Stimulated activated CD8-positive, alpha-beta memory T cell treated with anti-CD3 and anti-CD28 coated beads, Interleukin-4, amount 100 ng/mL, for 1 hour (primary cell): ENCODE results near the gene SMCO2.

Experiments
- DNase-seq, 2 donors: peaks; one replicate each; pipeline ENCODE4 v3.0.0-alpha.2; 2020; ENCODE audit warnings: low read depth in 2 of 2, low spot score in 1 of 2

The SMCO2 gene

DNA sequence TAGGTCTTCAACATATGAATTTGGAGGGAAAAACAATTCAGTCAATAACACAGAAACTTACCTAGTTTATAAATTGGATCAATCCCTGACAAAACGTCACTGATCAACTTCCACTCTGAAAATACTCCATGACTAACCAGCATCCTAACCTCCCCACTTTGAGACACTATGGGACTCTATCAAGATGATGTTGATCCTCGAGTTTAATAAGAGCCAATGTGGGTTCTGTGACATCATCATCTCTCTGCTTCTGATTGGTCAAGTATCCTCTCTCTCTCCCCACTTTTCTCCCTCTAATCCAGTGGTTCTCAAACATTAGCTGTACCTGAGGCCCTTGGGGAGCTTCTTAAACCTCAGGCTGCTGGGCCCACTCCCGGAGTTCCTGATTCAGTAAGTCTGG, at the start of gene SMCO2:
SMCO2 (plus strand) TSS at position 301 of the 400 bp plus-strand sequence. CDS start 23,896 bp downstream, outside the sequence.
- no peak for DNase-seq

DNA sequence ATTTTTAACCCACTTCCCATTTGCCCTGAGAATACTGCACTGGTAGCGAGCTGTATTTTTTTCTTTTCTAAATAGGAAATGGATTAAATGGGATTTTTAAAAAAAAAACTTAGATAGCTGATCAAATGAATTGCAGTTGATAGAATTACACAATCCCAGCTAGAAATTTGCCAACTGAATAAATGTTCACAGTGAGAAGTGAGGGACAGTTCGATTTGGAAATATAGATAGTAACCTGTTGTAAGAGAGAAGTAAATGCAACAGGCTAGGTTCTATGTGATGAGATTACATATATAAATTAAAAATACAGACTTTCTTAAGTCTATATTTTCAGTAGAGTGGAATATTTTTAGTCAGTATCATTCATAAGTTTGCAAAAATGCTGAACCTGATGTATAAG, 48.1 kb upstream of the SMCO2 start:
- DNase-seq, result no peak

DNA sequence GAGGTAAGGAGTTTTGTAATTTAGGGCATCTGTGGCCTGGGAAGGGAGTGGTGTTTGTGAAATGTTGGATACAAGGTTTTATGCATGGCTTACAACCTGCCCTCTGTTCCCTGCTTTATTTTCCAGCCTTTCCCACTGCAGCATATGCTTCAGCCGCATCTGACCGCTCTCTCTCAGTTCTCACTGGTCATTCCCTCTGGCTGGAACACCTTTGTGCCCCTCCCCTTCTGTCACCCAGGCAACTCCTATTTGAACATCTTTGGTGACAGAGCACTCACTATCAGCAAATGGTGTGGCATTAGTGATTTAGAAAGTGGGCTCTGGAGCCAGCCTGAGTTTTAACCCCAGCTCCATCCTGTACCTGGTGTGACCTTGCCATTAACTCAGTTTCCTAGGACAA, 47.5 kb upstream of the SMCO2 start:
- no peak for DNase-seq

DNA sequence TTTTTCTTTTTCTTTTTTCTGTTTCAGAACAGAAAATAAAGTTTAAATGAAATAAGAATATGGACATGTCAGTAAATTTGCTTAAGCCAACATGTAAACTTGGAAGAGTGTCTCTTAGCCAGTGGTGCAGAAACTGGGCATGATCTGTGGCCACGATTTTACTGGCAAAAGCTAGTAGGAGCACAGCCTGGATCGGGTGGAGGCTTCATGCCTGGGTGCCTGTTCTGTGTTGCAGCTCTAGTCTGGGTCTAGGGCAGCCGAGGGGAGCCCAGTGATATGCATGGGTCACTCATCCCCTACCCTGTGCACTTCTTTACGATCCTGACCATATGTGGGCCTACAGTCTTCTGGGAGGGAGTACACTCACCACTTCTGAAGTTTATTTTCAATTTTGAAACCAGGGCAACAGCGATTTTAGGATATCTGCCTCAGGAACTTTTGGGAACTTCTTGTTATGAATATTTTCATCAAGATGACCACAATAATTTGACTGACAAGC, 45.6 kb upstream of the SMCO2 start:
- DNase-seq, result no peak

DNA sequence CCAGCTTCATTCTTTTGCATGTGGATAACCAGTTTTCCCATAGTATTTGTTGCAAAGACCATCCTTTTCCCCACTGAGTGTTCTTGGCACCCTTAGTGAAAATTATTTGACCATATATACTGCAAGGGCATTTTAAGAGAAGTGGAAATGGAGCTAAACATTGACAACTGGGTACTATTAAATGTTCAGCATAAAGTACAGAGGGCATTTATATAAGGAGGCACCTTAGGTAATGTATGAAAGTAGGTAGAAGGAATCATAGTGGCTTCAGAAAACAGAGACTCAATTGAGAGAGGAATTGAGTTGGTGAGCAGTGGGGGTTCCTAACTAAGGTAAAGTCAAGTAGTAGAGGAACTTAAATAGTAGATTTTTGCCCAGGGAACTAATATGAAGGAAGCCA, 34.5 kb upstream of the SMCO2 start:
- no peak for DNase-seq

DNA sequence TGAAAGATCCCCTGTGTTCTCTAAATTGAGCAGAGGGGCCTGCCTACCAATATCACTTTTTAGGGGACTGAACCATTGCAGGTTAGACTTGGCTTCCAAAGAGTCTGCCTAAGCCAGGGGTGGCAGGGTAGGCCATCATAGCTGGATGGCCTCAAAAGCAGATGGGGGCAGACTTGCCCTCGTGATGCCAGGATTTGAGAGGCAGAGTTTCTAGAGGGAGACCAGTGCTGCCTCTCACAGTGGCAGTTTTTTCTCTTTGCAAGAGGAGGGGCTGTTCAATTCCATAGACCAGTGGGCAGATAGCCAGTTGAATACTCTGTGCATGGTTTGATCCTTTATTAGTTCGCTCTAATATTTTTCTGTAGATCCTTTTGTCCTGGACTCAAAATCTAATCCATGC, 23.8 kb upstream of the SMCO2 start:
- no peak for DNase-seq

DNA sequence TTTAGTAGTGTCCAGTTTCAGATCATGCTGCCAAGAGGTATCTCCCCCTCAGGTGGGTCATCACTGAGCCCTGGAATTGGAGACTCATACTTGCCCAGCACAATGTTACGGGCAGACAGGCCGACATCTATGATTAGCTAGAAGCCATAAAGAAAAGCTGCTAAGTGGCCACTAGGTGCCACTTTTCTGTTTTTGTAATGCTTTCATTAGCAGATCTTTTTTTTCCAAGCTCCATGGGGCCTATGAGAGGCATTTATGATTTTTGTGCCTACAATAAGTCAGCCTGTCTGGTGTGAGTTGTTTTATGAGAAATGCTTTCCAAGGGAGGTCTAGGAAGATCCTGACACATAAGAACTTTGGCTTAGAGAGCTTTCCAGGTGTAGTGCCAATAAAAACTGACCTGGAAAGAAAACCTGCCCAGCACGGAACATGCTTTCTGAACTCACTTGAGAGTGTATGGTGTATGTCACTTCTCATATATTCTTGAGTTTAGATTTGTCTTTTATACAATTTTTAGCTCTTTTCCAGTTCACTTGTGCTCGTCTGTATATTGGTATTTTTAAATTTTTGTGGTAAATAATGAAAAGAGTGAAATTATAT, 21.8 kb upstream of the SMCO2 start:
- no peak for DNase-seq

DNA sequence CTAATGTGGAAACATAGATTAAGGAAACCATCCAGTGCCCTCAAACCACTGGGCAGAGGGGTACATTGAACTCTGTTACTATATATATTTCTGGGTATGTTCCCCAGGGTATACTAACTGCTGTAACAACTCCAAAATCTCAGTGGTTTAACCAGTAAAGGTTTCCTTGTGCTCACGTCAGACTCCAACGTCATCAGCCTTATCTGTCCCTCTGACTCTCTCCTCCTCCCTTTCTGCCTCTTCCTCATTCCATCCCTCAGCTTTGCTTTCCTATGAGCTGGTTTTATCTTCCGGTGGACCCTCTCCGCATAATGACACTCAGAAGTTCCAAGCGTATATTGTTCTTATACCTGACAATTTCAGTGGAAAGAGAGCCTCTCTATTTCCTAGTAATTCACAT, 21.2 kb upstream of the SMCO2 start:
- DNase-seq, result no peak

DNA sequence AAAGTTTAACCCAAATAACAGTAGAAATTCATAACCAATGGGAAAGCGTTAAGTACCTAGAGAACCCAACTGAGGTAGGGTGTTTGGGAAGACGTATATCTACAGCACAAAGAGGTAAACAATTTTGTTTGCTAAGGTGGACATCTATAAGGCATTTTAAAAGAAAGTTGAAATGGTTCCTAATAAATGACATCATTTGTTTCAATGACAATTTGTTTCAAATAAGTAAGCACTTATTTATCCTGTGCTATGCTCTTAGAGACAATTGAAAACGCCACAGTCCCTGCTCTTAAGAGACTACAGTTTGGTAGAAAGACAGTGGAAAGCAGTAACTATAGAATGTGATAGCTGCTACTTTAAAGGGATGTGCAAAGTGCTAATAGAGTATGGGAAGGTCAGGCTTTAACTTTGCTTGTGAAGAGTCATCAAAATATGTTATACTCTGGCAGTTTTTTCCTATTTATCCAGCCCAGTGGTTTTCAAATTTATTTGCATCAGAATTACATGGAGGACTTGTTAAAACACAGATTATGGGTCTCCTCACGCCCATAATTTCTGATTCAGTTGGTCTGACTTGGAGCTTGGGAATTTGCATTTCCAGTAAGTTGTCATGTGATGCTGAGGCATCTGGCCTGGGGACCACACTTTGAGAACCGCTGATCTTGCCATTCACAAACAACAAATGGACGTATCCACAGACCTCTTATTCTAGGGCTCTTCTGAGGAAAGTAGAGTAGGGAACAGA, 19.6 kb upstream of the SMCO2 start:
- DNase-seq, result no peak

DNA sequence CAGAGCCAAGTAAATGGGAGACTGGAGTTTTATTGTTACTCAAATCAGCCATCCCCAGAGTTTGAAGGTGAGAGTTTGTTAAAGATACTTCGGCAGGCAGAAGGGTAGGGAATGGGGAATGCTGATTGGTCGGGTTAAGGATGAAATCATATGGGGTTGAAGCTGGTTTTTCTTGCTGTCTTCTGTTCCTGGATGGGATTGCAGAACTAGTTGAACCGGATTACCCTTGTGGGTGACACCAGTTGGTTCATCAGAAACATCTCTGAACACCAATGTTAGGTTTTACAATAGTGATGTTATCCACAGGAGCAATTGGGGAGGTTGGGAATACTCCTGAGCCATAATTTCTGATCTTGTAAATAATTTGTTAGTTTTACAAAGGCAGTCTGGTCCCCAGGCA, 18.7 kb upstream of the SMCO2 start:
- no peak for DNase-seq

DNA sequence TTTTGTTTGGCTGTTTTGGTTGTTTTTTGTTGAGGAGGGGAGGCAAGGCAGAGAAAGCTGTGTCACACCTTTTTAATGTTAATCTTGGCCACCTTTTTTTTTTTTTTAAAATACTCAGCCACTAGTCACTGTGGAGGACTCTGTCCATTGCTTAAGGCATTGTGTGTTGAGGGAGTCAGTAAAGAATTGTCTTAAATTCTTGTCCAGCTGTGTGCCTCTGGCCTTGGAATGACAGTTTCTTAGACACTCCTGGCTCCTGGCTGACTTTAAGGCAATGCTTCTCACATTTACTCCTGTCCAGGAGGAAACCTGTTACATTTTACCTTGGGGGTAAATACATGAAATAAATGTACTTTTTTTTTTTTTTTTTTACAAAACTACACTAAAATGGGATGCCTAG, 18.1 kb upstream of the SMCO2 start:
- no peak for DNase-seq

DNA sequence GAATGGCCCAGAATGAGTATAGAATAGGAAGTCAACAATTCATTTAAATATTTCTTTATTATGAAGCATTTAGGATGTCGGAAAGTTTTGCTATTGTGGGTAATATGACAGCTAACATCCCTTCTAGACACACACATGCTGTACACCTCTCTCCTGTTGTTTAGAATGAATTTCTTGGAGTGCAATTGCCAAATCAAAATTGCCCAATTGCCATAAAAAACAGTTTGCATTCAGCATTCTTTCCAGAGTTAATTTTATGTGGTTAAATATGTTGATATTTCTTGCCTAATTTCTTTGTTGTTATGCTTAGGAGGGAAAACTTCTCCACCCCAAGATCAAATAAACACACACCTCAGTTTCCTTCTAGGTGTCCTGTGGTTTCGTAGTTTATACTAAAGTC, 16.9 kb upstream of the SMCO2 start:
- DNase-seq, result no peak

DNA sequence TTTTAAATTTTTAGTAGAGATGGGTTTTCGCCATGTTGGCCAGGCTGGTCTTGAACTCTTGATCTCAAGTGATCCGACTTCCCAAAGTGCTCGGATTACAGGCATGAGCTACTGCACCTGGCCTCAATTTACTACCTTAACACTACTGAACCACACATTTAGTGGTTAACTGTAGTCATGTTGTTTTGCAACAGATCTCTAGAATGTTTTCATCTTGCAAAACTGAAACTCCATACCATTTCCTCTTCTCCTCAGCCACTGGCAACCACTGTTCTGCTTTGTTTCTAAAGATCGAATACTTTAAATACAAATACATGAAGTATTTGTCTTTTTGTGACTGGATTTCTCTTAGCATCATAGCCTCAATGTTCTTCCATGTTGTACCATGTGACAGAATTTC, 15.4 kb upstream of the SMCO2 start:
- no peak for DNase-seq

DNA sequence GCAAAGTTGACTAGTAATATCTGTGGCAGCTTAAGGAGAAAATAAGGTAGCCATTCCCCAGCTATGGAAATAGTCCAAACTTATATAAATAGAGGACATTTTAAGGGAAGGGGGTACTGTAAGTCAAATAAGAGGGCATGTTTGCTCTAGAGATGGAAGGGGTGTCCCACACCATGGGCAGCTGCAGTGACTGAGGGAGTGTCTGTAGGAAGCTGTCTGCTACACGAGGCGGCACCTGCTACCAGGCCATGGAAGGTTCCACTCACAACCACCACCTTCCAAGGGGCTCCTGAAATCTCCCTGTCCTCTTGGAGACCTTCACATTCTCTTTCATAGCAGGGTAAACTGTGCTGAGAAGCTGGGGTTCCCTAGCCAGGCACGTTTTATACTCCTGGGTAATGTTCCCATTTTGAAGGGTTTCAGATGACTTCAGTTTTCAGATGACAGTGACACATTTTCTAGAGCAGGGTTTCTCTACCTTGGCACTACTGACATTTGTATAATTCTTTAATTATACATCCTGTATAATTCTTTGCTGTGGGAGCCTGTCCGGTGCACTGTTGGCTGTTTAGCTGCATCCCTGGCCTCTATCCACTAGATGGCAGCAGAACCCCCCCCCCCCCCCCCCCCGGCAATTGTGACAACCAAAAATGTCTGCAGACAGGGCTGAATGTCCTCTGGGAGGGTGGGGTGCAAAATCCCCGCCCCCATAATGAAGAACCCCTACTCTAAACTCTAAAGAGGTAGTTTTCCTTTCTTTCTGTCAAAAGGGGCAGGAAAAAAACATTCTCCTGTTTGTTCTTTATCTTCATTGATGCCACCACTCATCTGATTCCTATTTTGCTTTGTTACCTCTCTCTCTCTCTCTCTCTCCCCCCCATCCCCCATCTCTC, 11.6 kb upstream of the SMCO2 start:
- DNase-seq, result no peak

DNA sequence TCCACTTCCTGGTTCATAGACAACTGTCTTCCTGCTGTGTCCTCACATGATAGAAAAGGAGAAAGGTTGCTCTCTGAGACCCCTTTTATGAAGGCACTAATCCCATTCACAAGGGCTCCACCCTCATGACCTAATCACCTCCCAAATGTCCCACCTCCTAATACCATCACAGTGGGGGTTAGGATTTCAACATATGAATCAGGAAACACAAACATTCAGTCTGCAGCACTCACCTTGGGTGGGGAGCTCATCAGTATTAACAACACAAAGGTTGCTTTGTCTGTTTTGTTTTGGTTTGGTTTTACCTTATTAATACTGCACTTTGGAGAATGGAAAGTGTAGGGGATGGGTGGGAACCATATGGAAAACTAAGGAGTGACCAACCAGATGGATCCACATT, 10.5 kb upstream of the SMCO2 start:
- no peak for DNase-seq

DNA sequence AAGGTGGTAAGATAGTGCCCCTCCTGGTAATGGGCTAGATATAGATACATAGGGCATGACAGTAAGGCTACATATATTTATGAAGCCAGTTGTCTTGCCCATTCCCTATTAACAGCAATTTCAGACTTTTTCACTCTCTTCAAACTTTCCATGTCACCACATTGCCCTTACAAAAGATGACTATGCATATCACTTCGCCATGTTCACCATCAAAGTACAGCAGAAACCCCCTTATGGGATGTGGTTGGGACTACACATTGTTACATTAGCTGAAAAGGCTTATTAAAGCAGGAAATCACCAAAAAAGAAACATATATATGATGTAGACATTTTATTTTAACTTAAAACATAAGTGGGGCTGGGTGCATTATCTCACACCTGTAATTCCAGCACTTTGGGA, 9.8 kb upstream of the SMCO2 start:
- no peak for DNase-seq

DNA sequence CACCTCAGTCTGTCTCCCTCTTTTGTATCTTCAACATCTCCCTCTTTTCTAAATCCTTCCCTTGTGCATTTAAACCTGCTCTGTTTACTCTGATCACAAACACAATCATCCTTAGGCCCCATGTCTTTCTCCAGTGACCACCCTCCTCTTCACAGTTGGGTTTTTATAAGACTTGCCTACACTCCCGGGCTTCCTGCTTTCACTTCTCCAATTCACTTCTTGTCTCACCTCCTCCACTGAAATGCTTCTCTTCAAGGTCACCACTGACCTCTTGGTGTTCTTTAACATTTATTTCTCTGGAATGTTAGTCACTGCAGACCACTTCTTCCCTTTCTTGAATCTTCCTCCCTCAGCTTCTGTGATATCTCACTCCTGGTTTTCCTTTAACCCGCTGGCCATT, 8.7 kb upstream of the SMCO2 start:
- DNase-seq, result no peak

DNA sequence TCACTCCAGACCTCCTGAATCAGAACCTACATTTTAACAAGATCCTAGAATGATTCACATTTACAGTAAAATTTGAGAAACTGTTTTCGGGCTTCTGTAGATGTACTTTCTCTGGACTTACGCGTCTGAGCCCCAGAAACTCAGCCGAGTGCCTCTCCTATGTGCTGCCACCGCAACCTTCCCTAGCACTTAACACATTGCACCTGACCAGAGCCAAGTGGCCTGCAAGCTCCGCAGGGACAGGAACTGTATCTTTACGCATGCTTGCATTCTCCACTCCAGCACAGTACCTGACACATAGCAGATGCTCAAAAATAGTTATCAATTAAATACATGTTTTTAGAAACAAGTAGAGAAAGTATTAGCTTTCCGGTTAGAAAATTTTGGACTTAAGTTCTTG, 1.2 kb downstream of the SMCO2 start:
- no peak for DNase-seq

DNA sequence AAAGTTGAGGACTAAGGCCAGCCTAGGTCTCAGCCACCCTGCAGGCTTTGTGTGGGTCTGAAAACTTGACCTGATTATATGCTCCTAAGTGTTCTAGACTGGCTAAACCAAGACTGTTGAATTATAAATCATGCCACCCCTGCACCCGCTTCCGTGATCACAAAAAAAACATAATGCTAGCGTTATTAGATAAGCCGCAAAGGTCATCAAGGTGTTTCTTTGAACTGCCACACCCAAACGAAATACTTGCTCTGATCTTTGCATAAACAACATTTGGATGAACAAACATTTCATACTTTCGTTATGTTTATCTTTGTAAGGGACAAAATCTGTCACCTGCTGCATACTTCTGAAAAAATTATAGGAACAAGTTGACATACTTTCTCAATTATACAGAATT, 2.5 kb downstream of the SMCO2 start:
- no peak for DNase-seq

DNA sequence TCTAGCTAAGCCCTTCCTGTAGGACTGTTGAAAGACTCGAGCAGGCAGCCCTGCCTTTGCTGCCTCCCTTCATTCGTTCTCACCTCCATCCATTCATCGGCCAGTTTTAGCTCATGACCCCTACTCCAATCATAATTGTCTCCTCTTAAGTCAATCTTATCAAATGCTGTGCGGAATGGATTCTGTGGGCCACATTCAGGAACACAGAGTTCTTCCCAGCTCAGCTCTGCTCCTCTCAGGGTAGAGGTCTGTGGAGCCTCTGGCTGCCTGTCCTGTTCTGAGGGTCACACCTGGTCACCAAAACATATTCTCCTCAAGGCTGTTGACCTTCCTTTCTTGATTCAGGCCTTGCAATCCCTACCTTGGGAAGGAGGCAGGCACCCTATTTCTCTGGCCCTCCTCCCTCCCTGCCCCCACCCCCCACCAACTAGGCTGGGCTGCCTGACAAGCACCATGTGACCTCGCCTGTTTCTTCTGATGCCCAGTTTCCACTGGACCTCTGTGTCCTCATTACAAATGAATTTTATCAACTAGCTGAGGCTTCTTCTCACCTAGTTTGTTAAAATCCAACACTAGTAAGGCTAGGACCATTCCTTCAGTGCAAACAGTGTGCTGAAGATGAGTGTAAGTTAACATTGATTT, 3.5 kb downstream of the SMCO2 start:
- DNase-seq, result no peak

DNA sequence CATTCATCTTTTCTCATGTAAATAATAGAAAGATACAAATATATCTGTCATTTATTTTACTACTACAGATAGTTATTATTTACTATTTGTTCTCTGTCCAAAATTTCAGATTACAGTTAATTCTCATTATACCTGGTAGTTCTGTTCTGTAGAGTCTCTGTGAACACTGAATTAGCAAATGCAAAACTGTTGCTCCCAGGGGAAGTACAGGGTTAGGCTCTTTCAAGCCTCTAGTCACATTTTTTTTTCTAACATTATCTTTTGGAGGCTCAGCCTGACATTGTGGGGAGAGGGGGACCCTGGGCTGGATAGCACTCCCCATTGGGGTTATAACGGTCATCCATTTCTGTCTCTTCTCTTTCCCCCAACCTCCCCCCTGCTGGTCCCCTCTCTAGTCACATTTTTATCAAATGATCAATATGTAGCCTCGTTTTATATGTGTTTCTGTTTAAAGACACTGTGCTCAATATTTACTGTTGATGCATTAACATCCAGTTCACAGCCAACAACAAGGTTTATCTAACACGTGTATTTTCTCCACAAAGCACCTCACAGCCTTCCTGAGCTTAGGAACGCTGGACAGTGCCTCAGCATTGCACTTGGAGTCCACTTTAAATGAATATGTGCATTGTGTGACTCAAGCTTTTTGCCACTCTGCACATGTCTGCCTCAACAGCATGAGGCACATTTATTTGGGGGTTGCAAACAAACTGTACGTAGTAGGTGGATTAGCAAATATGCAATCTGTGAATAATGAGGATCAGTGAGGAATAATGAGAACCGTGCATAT, 4.7 kb downstream of the SMCO2 start:
- no peak for DNase-seq
